HFF-Myc (cell line): ENCODE results near the gene CYP26B1.

ENCODE experiments used
- DNase-seq: peaks from one replicate; pipeline ENCODE4 v3.0.0-alpha.2; 2011; ENCODE audit warnings: low read depth; ENCODE audit errors: extremely low read depth
- H3K4me3 ChIP-seq: replicated peaks from 2 replicates; pipeline ENCODE4 v1.5.1; 2011; ENCODE audit warnings: low read depth, mild to moderate bottlenecking, control low read depth, low read length
- CTCF ChIP-seq: IDR thresholded peaks from 2 replicates; pipeline ENCODE4 v1.5.1; 2012; ENCODE audit warnings: mild to moderate bottlenecking, low read depth, low read length, control low read depth; ENCODE audit errors: missing control alignments

Gene CYP26B1

GRCh38 chr2:72081451-72081850 lies 66.2 kb downstream of the CYP26B1 start:
- no peak overlapping the region for H3K4me3 ChIP-seq
- no peak for DNase-seq
- no peak for TF ChIP-seq CTCF

GRCh38 chr2:72080286-72081145 lies 67.1 kb downstream of the CYP26B1 start:
- DNase-seq, result no peak
- TF ChIP-seq CTCF, result no peak
- no peak overlapping the region for H3K4me3 ChIP-seq
